GM23248 (cell line): ENCODE results near the gene CAMK1D.

Experiments used
- EZH2 ChIP-seq: fragments of 200-600 bp; sonication (generic); IDR thresholded peaks from 2 replicates; pipeline ENCODE4 v1.6.1; 2018; ENCODE audit warnings: antibody characterized with exemption, mild to moderate bottlenecking; ENCODE audit not compliant: insufficient read depth, poor library complexity, severe bottlenecking
- EZH2phosphoT487 ChIP-seq: fragments of 200-600 bp; sonication (generic); IDR thresholded peaks from 2 replicates; pipeline ENCODE4 v1.6.1; 2018; ENCODE audit warnings: antibody characterized with exemption, moderate library complexity, mild to moderate bottlenecking, low read depth; ENCODE audit not compliant: insufficient read depth

- no peak for TF ChIP-seq EZH2
- TF ChIP-seq EZH2phosphoT487 = no peak
These were observed 486.4 kb downstream of the CAMK1D start for GRCh38 chr10:12835709-12836108.
